ENCODE data around the gene WWTR1.

GRCh38 chr3:149481491-149481890, 176.3 kb downstream of the WWTR1 start:
- TF ChIP-seq CTCF (IDR thresholded peaks at IDR 0.05; ENCODE audit: low read length) (no peak), EZH2 (IDR thresholded peaks at IDR 0.05; ENCODE audit: borderline replicate concordance, low read length) (no peak)

All from OCI-LY1 (cell line).